GM20431 (cell line): ENCODE measurements around the gene UPK2.
"Not testable (repeated sequence)": the region's sequence is repeated elsewhere in the genome, so short reads cannot be mapped to it uniquely, and the experiment has no call there.

Experiments used
- in situ Hi-C: fragments of 300-500 bp; cut with MseI, MboI; formaldehyde crosslinking; loops from one replicate; pipeline ENCODE4 v1.15.0; 2020; ENCODE audit warnings: low sequenced_read_pairs; ENCODE audit not compliant: unreplicated experiment

UPK2 gene

GRCh38 chr11:118979434-118979833 is 23.3 kb downstream of the UPK2 start:
- in situ Hi-C loops: no loop called here

GRCh38 chr11:118980191-118980881 is 24.2 kb downstream of the UPK2 start:
- in situ Hi-C loops: no loop called here

GRCh38 chr11:118984337-118984736 is 28.2 kb downstream of the UPK2 start:
- in situ Hi-C loops: not testable (repeated sequence)

GRCh38 chr11:118984825-118985224 is 28.7 kb downstream of the UPK2 start:
- in situ Hi-C loops: no loop called here

GRCh38 chr11:118988280-118988679 is 32.2 kb downstream of the UPK2 start:
- in situ Hi-C loops: no loop called here

- in situ Hi-C loops: not testable (repeated sequence)
Measured at GRCh38 chr11:118991486-118992038, 35.5 kb downstream of the UPK2 start.

GRCh38 chr11:118996926-118997626 is 41.0 kb downstream of the UPK2 start:
- in situ Hi-C loops: no loop called here

- in situ Hi-C loops: no loop called here
Measured at GRCh38 chr11:118997627-118998387, 41.7 kb downstream of the UPK2 start, which contains the start of gene CENATAC. CENATAC (plus strand) TSS chr11:118998138; CDS start chr11:118998198, 60 bp downstream.

GRCh38 chr11:118998388-118998717 is 42.3 kb downstream of the UPK2 start:
- in situ Hi-C loops: no loop called here

- in situ Hi-C loops: no loop called here
Measured at GRCh38 chr11:118998822-118999221, 42.7 kb downstream of the UPK2 start.

GRCh38 chr11:119000906-119001305 is 44.8 kb downstream of the UPK2 start:
- in situ Hi-C loops: no loop called here

- in situ Hi-C loops: no loop called here
Measured at GRCh38 chr11:119006656-119007055, 50.6 kb downstream of the UPK2 start.
